Common myeloid progenitor, CD34-positive (primary cell): ENCODE data around the gene ZNF552. TPM values are rescaled to one million over a fixed set of nuclear protein-coding genes. Genes with fewer than 3 reads are reported as not detected.
"Not testable (repeated sequence)": the region's sequence is repeated elsewhere in the genome, so short reads cannot be mapped to it uniquely, and the experiment has no call there.

ENCODE experiments used
- CTCF ChIA-PET: fragments of 350-600 bp; sonication (Branson Sonifier 250); formaldehyde crosslinking; loops from one replicate; lab custom pipeline; 2021; ENCODE audit warnings: antibody characterized with exemption; lab: Charles Lee
- POLR2A ChIA-PET: fragments of 350-600 bp; sonication (Branson Sonifier 250); formaldehyde crosslinking; loops from one replicate; lab custom pipeline; 2021; ENCODE audit warnings: antibody characterized with exemption; lab: Charles Lee
- DNase-seq, 3 donors: peaks; one replicate each; pipeline versions ENCODE4 v3.0.0 to v3.0.0-alpha.2; 2013
- H3K27ac ChIP-seq, 2 experiments: 1 replicate in 1 of 2; 2 replicates in 1 of 2; pipeline ENCODE4 v1.7.0; 2013; ENCODE audit warnings: inconsistent platforms in 2 of 2, low read length in 2 of 2, mild to moderate bottlenecking in 2 of 2, low read depth in 1 of 2, moderate library complexity in 1 of 2; ENCODE audit not compliant: severe bottlenecking in 2 of 2, insufficient read depth in 1 of 2, poor library complexity in 1 of 2
- H3K27me3 ChIP-seq, 5 experiments: replicated peaks in 2 of 5; 1 replicate in 3 of 5; 2 replicates in 2 of 5; pipeline versions ENCODE4 v1.6.1 to v1.7.0; 2013; ENCODE audit warnings: low read length in 4 of 5, mild to moderate bottlenecking in 2 of 5, moderate library complexity in 2 of 5, inconsistent platforms in 1 of 5; ENCODE audit not compliant: insufficient read depth in 5 of 5, control insufficient read depth in 4 of 5
- H3K36me3 ChIP-seq, 4 experiments: 1 replicate in 2 of 4; 2 replicates in 2 of 4; pipeline versions ENCODE4 v1.6.1 to v1.7.0; 2013; ENCODE audit warnings: low read length in 3 of 4, control low read depth in 1 of 4, mild to moderate bottlenecking in 1 of 4; ENCODE audit not compliant: control insufficient read depth in 4 of 4, insufficient read depth in 4 of 4
- H3K4me1 ChIP-seq, 4 experiments: 1 replicate in 3 of 4; 2 replicates in 1 of 4; pipeline versions ENCODE4 v1.6.1 to v1.7.1; 2013; ENCODE audit warnings: low read length in 3 of 4, mild to moderate bottlenecking in 3 of 4, control low read depth in 1 of 4, inconsistent platforms in 1 of 4, moderate library complexity in 1 of 4; ENCODE audit not compliant: control insufficient read depth in 4 of 4, insufficient read depth in 4 of 4; ENCODE audit errors: control extremely low read depth in 1 of 4
- H3K4me3 ChIP-seq, 7 experiments: 1 replicate in 4 of 7; 2 replicates in 3 of 7; pipeline versions ENCODE4 v1.5.1 to v1.7.0; 2013; ENCODE audit warnings: mild to moderate bottlenecking in 7 of 7, low read length in 6 of 7, moderate library complexity in 6 of 7, inconsistent platforms in 2 of 7, low read depth in 2 of 7, control low read depth in 1 of 7; ENCODE audit not compliant: insufficient read depth in 4 of 7, control insufficient read depth in 1 of 7; ENCODE audit errors: extremely low read depth in 1 of 7
- H3K9me3 ChIP-seq, 5 experiments: 1 replicate in 4 of 5; 2 replicates in 1 of 5; pipeline versions ENCODE4 v1.6.1 to v1.7.1; 2013; ENCODE audit warnings: low read length in 4 of 5, mild to moderate bottlenecking in 2 of 5, inconsistent platforms in 1 of 5, low read depth in 1 of 5, moderate library complexity in 1 of 5; ENCODE audit not compliant: control insufficient read depth in 4 of 5, insufficient read depth in 2 of 5; ENCODE audit errors: control extremely low read depth in 1 of 5
- WGBS: methylation state at CpG from one replicate; pipeline ENCODE4 v1.1.5; 2013; ENCODE audit not compliant: insufficient coverage; 5-methylcytosine and 5-hydroxymethylcytosine counted together
- polyA plus RNA-seq: library from polyadenylated mRNA; unstranded; fragments of 120-200 nt; gene quantifications from one replicate; pipeline ENCODE4 v1.2.1, GENCODE V29; 2013

ZNF552 gene
- polyA plus RNA-seq, result 8.6 TPM

- WGBS, result 0% methylated on average over 40 of the region's 50 CpGs
- ChIA-PET POLR2A (interaction anchor here (1.4 kb wide), 1 partner anchor 68 kb away, joined by 7 read pairs; the partner anchor contains the start of gene ZNF776), CTCF (interaction anchor here (0.8 kb wide), 2 partner anchors 12 to 14 kb away, joined by 3 to 5 read pairs; no protein-coding TSS in a partner anchor)
- H3K9me3 ChIP-seq, result no peaks in the 10 kb centered on the region
- H3K4me3 ChIP-seq, result peak within 1 kb of the TSS; percentile 85 to 98 (median 94)
- DNase-seq, result peak; percentile 88 to 95 (median 93)
- peaks cover under 1 to 13% (median 3%) of the 10 kb centered on the region in 4 experiments for H3K36me3 ChIP-seq
- H3K4me1 ChIP-seq, result peaks cover 0 to 26% (median 17%) of the 10 kb centered on the region in 4 experiments
- peak within 1 kb of the TSS; percentile 30 to 85 for H3K27ac ChIP-seq
- no peaks in the 10 kb centered on the region for H3K27me3 ChIP-seq
Measured at GRCh38 chr19:57814505-57815246, at the start of gene ZNF552. Gene ZNF552, minus strand, starts transcription at chr19:57814913. Its CDS starts 170 bp downstream, at chr19:57814743.

- H3K4me3 ChIP-seq, DNase-seq, H3K4me1 ChIP-seq, H3K27ac ChIP-seq, H3K27me3 ChIP-seq, CTCF ChIA-PET: not testable (repeated sequence)
- POLR2A ChIA-PET, result interaction anchor here (0.6 kb wide), 1 partner anchor 12 kb away, joined by 3 read pairs; no protein-coding TSS in a partner anchor
- H3K36me3 ChIP-seq, result peaks cover 10 to 91% (median 58%) of the 10 kb centered on the region in 4 experiments
- peaks cover 0 to 37% (median 16%) of the 10 kb centered on the region in 5 experiments for H3K9me3 ChIP-seq
- WGBS, result 94% methylated on average over 2 of the region's 3 CpGs
Measured at GRCh38 chr19:57862351-57862750, 47.6 kb upstream of the ZNF552 start.

DNA sequence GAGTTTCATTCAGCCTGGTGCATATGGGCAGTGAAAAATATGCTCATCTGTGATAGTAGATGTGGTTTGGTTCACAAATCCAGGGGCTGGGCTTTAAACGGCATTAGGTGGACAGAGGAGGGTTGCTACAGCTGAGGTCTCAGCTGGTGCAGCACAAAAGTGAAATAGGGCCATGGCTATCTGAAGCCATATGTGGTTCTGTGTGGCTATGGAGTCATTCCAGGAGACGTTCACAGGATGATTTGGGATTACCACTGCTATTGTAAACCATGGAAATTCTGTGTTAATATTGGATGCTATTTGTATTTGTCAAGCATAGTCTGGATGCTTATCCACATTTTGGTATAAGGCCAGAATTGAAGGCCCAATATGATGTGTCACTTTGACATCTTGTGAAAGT lies 39.4 kb upstream of the ZNF552 start:
- H3K27ac ChIP-seq, H3K4me3 ChIP-seq, POLR2A ChIA-PET, CTCF ChIA-PET, DNase-seq, H3K27me3 ChIP-seq, H3K9me3 ChIP-seq: not testable (repeated sequence)
- peaks cover 0 to 18% (median 8%) of the 10 kb centered on the region in 4 experiments for H3K4me1 ChIP-seq
- H3K36me3 ChIP-seq, result peaks cover 2 to 38% (median 19%) of the 10 kb centered on the region in 4 experiments
- no CpG with 5 or more reads among the region's 2 CpGs for WGBS

- H3K4me3 ChIP-seq, DNase-seq, H3K27me3 ChIP-seq, H3K9me3 ChIP-seq, H3K27ac ChIP-seq, POLR2A ChIA-PET: not testable (repeated sequence)
- Histone ChIP-seq H3K36me3 (peaks cover 0 to 27% (median 8%) of the 10 kb centered on the region in 4 experiments), H3K4me1 (peaks cover 0 to 18% (median 8%) of the 10 kb centered on the region in 4 experiments)
- WGBS, result 91% methylated on average over 3 of the region's 6 CpGs
- CTCF ChIA-PET, result interaction anchor here (0.8 kb wide), 1 partner anchor 24 kb away, joined by 3 read pairs; no protein-coding TSS in a partner anchor
Measured at GRCh38 chr19:57851812-57852603, 37.3 kb upstream of the ZNF552 start.

GRCh38 chr19:57850553-57851017 lies 35.9 kb upstream of the ZNF552 start:
- 42% methylated on average over 11 of the region's 11 CpGs for WGBS
- Histone ChIP-seq H3K4me3 (peak overlapping the region; percentile 54 to 94 (median 87)), H3K9me3 (no peaks in the 10 kb centered on the region), H3K27me3 (no peaks in the 10 kb centered on the region), H3K4me1 (peaks cover 0 to 18% (median 8%) of the 10 kb centered on the region in 4 experiments), H3K27ac (peak overlapping the region in 1 of 2 experiments; percentile 83), H3K36me3 (peaks cover 0 to 23% (median under 1%) of the 10 kb centered on the region in 4 experiments)
- POLR2A ChIA-PET, result interaction anchor here (0.6 kb wide), 1 partner anchor 11 kb away, joined by 3 read pairs; no protein-coding TSS in a partner anchor
- CTCF ChIA-PET, result no interaction called here
- DNase-seq, result no peak

GRCh38 chr19:57849666-57850473 lies 35.2 kb upstream of the ZNF552 start, which contains the start of gene ZNF587:
Gene ZNF587, plus strand, starts transcription at chr19:57849859. Its CDS starts 180 bp downstream, at chr19:57850039.
- Histone ChIP-seq H3K27ac (peak within 1 kb of the TSS; percentile 40 to 83), H3K4me1 (peaks cover 0 to 18% (median 8%) of the 10 kb centered on the region in 4 experiments), H3K36me3 (peaks cover 0 to 21% (median 0%) of the 10 kb centered on the region in 4 experiments), H3K4me3 (peak within 1 kb of the TSS; percentile 54 to 94 (median 87))
- H3K27me3 ChIP-seq, H3K9me3 ChIP-seq, CTCF ChIA-PET: not testable (repeated sequence)
- POLR2A ChIA-PET, result interaction anchor here (0.6 kb wide), 1 partner anchor 12 kb away, joined by 3 read pairs; no protein-coding TSS in a partner anchor
- DNase-seq, result peak; percentile 79 to 93 (median 88)
- under 1% methylated on average over 28 of the region's 42 CpGs for WGBS
